Measurements from ENCODE around the gene STRADB. TPM values are rescaled to one million over a fixed set of nuclear protein-coding genes. Genes with fewer than 3 reads are reported as not detected.

STRADB gene
- total RNA-seq, 1 donor from 2014 or later = 24.5 TPM

DNA sequence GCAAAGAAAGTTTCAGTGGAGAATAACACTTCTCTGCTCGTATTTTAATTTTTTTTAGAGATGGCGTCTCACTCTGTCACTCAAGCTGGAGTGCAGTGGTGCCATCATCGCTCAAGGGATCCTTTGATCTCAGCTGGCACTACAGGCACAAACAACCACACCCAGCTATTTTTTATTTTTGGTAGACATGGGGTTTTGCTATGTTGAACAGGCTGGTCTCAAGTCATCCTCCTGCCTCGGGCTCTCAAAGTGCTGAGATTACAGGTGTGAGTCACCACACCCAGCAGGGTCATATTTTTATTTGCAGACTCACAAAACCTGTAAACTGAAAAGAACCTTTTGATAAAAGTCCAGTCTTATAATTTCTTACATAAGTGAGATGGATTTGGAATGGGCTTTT is 2.8 kb upstream of the STRADB start:
- H3K4me1 ChIP-seq = peaks cover 60% of the 10 kb centered on the region

DNA sequence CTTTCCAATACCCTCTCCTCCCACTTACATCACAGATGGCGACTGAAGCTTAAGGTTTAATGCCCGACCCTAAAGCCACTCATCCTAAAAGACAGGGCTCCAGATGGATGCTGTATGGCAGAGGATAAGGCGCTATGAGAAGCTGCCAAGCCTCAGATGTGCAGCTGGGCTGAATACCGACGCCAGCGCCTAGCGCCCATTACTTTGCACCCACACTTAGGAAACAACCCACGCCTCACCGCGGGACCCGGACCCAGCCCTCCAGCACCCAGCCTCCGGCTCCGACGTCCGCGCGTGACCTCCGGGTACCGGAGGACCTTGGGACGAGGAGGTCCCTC is 617 bp upstream of the STRADB start:
- H3K4me1 ChIP-seq = peaks cover 45% of the 10 kb centered on the region
- no peaks in the 10 kb centered on the region for H3K9me3 ChIP-seq
- peak overlapping the region; percentile 86 for H3K4me3 ChIP-seq
- peak overlapping the region; percentile 87 for H3K27ac ChIP-seq
- no peaks in the 10 kb centered on the region for H3K36me3 ChIP-seq
- DNase-seq (no peak), ATAC-seq (peak; percentile 47 to 48)
- intact Hi-C loops (cut with DNase I) = no loop called here
- TF ChIP-seq, protein P1, sequence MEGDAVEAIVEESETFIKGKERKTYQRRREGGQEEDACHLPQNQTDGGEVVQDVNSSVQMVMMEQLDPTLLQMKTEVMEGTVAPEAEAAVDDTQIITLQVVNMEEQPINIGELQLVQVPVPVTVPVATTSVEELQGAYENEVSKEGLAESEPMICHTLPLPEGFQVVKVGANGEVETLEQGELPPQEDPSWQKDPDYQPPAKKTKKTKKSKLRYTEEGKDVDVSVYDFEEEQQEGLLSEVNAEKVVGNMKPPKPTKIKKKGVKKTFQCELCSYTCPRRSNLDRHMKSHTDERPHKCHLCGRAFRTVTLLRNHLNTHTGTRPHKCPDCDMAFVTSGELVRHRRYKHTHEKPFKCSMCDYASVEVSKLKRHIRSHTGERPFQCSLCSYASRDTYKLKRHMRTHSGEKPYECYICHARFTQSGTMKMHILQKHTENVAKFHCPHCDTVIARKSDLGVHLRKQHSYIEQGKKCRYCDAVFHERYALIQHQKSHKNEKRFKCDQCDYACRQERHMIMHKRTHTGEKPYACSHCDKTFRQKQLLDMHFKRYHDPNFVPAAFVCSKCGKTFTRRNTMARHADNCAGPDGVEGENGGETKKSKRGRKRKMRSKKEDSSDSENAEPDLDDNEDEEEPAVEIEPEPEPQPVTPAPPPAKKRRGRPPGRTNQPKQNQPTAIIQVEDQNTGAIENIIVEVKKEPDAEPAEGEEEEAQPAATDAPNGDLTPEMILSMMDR (IDR thresholded peaks at IDR 0.05) = no peak
- H3K27me3 ChIP-seq (ENCODE audit: low read depth) = no peaks in the 10 kb centered on the region

More for the DNA sequence above, 2.8 kb upstream of the STRADB start:
- Histone ChIP-seq H3K4me3 (no peak overlapping the region), H3K27me3 (ENCODE audit: low read depth) (no peaks in the 10 kb centered on the region), H3K36me3 (no peaks in the 10 kb centered on the region), H3K9me3 (no peaks in the 10 kb centered on the region), H3K27ac (no peak overlapping the region)
- DNase-seq = no peak
- intact Hi-C loops (cut with DNase I) = no loop called here
- ATAC-seq = no peak
- TF ChIP-seq, protein P1 (IDR thresholded peaks at IDR 0.05) = no peak

DNA sequence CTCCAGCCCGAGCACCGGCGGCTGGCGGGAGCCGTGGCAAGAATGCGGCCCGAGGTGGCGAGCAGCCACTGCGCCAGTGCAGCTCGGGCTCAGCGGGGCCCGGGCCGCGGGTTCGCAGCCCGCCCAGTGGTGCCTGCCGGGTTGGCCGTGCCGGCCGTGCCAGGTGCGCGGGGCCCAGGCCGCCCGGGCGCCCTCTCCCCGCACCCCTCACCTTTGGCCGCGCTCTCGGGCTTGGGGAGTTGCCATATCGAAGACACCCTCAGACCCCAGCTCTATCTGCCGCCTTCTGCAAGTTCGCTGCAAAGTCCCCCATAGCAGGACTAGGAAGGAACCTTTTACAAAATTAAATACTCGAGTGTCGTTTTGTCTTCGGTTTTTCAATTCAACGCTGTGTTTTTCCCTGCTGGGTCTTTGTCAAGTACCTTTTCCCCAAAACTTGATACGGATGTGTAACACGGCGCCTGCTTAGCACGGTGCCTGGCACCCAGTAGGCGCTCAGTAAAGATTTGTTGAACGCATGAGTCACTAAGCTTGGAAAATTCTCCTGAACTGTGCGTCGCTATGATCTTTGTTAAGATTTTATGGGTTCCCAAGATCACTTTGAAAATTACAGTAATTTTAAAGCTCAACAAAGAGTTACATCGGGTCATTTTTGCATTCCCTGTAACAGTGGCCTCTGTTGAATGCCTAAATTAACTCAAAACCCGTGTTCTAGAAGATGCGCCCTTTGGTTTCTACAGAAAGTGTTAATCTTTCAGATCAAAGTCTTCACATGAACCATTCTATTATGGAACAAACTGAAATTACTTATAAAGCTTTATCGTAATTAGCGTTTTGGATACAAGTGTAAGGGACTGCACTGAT is 750 bp downstream of the STRADB start:
- TF ChIP-seq, protein P1 (IDR thresholded peaks at IDR 0.05) = no peak
- H3K27ac ChIP-seq = peak overlapping the region; percentile 87
- ATAC-seq = peak; percentile 60 to 68
- no peaks in the 10 kb centered on the region for H3K9me3 ChIP-seq
- H3K4me3 ChIP-seq = peak overlapping the region; percentile 86
- no peaks in the 10 kb centered on the region for H3K36me3 ChIP-seq
- H3K27me3 ChIP-seq (ENCODE audit: low read depth) = no peaks in the 10 kb centered on the region
- DNase-seq = no peak
- intact Hi-C loops (cut with DNase I) = no loop called here
- peaks cover 38% of the 10 kb centered on the region for H3K4me1 ChIP-seq

DNA sequence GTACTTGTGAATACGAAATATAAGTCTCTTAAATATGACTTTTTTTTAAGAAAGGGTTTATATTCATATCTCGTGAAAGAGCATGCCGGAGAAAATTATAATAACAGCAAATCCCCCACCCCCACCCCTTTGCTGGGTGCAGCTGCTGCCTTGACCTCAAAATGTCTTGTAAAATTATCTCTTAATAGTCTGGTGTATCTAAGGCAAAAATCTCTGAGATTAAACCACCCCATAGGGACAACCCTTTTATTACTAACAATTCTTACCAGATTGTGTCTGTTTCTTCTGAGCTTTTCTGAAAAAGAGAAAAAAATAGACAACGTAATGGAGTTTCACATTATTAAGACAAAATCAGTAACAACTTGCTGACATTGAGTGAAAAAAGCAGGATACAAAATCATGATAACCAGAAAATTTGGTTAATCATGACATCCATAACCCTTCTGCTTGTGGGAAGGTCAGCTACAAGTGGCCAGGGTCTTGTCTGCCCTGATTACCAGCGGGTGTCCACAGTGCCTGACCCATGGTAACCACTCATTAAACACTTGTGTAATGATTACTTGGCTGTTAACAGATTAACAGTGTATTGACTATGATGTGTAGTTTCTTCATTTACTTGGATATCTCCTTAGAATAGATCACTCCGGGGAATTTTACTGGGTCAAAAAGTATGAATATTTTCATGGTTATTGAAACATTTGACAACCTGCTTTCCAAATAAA is 1.5 kb downstream of the STRADB start:
- intact Hi-C loops (cut with DNase I) = no loop called here
- Histone ChIP-seq H3K4me1 (peaks cover 31% of the 10 kb centered on the region), H3K27me3 (ENCODE audit: low read depth) (no peaks in the 10 kb centered on the region), H3K9me3 (no peaks in the 10 kb centered on the region), H3K4me3 (peak overlapping the region; percentile 86), H3K27ac (no peak overlapping the region), H3K36me3 (no peaks in the 10 kb centered on the region)
- TF ChIP-seq, protein P1 (IDR thresholded peaks at IDR 0.05) = no peak
- DNase-seq (no peak), ATAC-seq (no peak)

DNA sequence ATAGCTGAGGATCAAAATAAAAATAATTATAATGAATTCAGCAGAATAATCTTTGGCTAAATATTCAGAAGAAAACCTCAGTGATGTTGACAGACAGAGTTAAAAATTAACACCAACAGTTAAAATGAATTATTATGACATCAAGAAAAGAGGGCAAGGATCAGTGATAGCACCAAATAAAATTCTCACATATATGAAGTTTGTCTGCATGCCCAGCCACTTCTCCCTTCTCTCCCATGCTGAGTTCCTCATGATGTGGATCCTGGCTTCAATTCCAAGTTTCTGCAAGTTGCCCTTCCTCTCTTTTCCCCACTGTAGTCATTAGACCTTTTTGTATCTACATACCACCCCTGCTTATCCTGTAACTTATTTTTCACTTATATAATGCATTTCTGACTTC is 6.8 kb downstream of the STRADB start:
- H3K27me3 ChIP-seq (ENCODE audit: low read depth) = no peaks in the 10 kb centered on the region
- ATAC-seq (no peak), DNase-seq (no peak)
- H3K9me3 ChIP-seq = no peaks in the 10 kb centered on the region
- TF ChIP-seq, protein P1 (IDR thresholded peaks at IDR 0.05) = no peak
- no peaks in the 10 kb centered on the region for H3K4me1 ChIP-seq
- no peak overlapping the region for H3K27ac ChIP-seq
- peaks cover 33% of the 10 kb centered on the region for H3K36me3 ChIP-seq
- H3K4me3 ChIP-seq = no peak overlapping the region
- intact Hi-C loops (cut with DNase I) = no loop called here
